ENCODE measurements around the gene MSL3B.

The MSL3B gene

DNA sequence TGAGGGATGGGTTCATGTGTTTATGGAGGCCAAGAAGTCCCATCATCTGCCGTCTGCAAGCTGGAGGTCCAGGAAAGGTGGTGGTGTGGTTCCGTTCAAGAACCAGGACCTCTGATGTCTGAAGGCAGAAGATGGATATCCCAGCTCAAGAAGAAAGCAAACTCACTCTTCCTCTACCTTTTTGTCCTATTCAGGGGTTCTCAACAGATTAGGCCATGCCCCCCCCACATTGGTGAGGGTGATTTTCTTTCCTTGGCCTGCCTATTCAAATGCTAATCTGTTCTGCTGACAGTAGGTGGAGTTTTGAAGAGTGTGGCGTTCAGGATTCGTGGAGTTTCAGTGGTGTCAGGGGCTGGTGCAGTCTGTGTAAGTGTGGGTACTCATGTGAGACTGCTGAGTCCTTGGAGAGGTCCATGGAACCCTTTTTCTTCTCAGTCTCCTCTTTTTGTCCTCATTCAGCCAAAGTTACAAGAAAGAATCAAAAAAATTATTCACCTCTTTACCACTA is 5.9 kb downstream of the MSL3B start:
- no peak overlapping the region for H3K27ac ChIP-seq (ENCODE audit: extremely low read depth, low read depth, low read length)
- peaks cover 3% of the 10 kb centered on the region in 2 experiments; a peak in 4 of 5 replicates for H3K4me1 ChIP-seq (replicated peaks in 1 of 2; ENCODE audit: control insufficient read depth in 2 of 2, insufficient read depth in 2 of 2, low read length in 2 of 2)
- intact Hi-C loops (cut with micrococcal nuclease) (no loop called here), in situ Hi-C loops (cut with MboI) (loop anchor here (25.0 kb wide), 1 partner anchor 675 kb away; no protein-coding TSS in a partner anchor)
- H3K27me3 ChIP-seq (ENCODE audit: control insufficient read depth in 2 of 2, insufficient read depth in 2 of 2, low read length in 2 of 2): no peaks in the 10 kb centered on the region
- ChIA-PET CTCF (ENCODE audit: low intra/inter-chr PET ratio) (no interaction called here), POLR2A (no interaction called here)
- no peak for DNase-seq (ENCODE audit: extremely low read depth in 1 of 4, low spot score in 3 of 4)
- peaks cover 3% of the 10 kb centered on the region; the same call in 1 of the 2 replicates for H3K9me3 ChIP-seq (replicated peaks; ENCODE audit: control insufficient read depth, insufficient read depth, low read depth, low read length)
- 37% methylated on average over 3 of the region's 4 CpGs for WGBS (ENCODE audit: insufficient coverage, low coverage, missing lambda C conversion rate)
- no peak overlapping the region for H3K9ac ChIP-seq (ENCODE audit: insufficient read depth in 1 of 2, low read depth in 2 of 2, low read length in 2 of 2)
- no peak overlapping the region for H2AFZ ChIP-seq (ENCODE audit: low read depth, low read length)
- ATAC-seq: no peak
- peaks cover 13% of the 10 kb centered on the region for H3K79me2 ChIP-seq (ENCODE audit: control insufficient read depth, insufficient read depth, low read length)
- H3K9me1 ChIP-seq (ENCODE audit: control insufficient read depth, insufficient read depth, low read length): no peaks in the 10 kb centered on the region
- FAIRE-seq: no peak
- BruUV-seq (replicated peaks): no TSS peak
- H3K4me3 ChIP-seq: no peak overlapping the region
- H4K20me1 ChIP-seq (replicated peaks; ENCODE audit: control insufficient read depth, insufficient read depth, low read length): no peaks in the 10 kb centered on the region
- no peak overlapping the region for H3K4me2 ChIP-seq (ENCODE audit: insufficient read depth, low read length)
- peaks cover 18% of the 10 kb centered on the region for H3K36me3 ChIP-seq (ENCODE audit: control insufficient read depth, insufficient read depth, low read length)
- TF ChIP-seq, protein P1, sequence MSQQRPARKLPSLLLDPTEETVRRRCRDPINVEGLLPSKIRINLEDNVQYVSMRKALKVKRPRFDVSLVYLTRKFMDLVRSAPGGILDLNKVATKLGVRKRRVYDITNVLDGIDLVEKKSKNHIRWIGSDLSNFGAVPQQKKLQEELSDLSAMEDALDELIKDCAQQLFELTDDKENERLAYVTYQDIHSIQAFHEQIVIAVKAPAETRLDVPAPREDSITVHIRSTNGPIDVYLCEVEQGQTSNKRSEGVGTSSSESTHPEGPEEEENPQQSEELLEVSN (IDR thresholded peaks at IDR 0.05; ENCODE audit: borderline replicate concordance in 1 of 2, extremely low read depth in 1 of 2, insufficient read depth in 1 of 2, insufficient read length in 1 of 2, low read depth in 1 of 2, low read length in 1 of 2, poor library complexity in 1 of 2, severe bottlenecking in 1 of 2): no peak
- TF ChIP-seq MTA3 (IDR thresholded peaks at IDR 0.05; ENCODE audit: borderline replicate concordance): no peak
- no peak for TF ChIP-seq ZNF76 (CRISPR knock-in tag; IDR thresholded peaks at IDR 0.05; ENCODE audit: borderline replicate concordance)
- TF ChIP-seq BMI1 (IDR thresholded peaks at IDR 0.05; ENCODE audit: low read length): no peak
- no peak for TF ChIP-seq ZNF174 (CRISPR knock-in tag; IDR thresholded peaks at IDR 0.05)
- TF ChIP-seq ZNF589 (CRISPR knock-in tag; IDR thresholded peaks at IDR 0.05; ENCODE audit: low read depth): no peak
- TF ChIP-seq GTF2E2 (tag; IDR thresholded peaks at IDR 0.05): no peak
- no peak for TF ChIP-seq SIX5 (IDR thresholded peaks at IDR 0.05; ENCODE audit: borderline replicate concordance in 1 of 2, insufficient read depth in 1 of 2, low read depth in 1 of 2, low read length in 2 of 2)
- no peak for TF ChIP-seq SNRNP70 (optimal IDR thresholded peaks at IDR 0.05; ENCODE audit: low read depth, low read length)
- TF ChIP-seq, protein P2, sequence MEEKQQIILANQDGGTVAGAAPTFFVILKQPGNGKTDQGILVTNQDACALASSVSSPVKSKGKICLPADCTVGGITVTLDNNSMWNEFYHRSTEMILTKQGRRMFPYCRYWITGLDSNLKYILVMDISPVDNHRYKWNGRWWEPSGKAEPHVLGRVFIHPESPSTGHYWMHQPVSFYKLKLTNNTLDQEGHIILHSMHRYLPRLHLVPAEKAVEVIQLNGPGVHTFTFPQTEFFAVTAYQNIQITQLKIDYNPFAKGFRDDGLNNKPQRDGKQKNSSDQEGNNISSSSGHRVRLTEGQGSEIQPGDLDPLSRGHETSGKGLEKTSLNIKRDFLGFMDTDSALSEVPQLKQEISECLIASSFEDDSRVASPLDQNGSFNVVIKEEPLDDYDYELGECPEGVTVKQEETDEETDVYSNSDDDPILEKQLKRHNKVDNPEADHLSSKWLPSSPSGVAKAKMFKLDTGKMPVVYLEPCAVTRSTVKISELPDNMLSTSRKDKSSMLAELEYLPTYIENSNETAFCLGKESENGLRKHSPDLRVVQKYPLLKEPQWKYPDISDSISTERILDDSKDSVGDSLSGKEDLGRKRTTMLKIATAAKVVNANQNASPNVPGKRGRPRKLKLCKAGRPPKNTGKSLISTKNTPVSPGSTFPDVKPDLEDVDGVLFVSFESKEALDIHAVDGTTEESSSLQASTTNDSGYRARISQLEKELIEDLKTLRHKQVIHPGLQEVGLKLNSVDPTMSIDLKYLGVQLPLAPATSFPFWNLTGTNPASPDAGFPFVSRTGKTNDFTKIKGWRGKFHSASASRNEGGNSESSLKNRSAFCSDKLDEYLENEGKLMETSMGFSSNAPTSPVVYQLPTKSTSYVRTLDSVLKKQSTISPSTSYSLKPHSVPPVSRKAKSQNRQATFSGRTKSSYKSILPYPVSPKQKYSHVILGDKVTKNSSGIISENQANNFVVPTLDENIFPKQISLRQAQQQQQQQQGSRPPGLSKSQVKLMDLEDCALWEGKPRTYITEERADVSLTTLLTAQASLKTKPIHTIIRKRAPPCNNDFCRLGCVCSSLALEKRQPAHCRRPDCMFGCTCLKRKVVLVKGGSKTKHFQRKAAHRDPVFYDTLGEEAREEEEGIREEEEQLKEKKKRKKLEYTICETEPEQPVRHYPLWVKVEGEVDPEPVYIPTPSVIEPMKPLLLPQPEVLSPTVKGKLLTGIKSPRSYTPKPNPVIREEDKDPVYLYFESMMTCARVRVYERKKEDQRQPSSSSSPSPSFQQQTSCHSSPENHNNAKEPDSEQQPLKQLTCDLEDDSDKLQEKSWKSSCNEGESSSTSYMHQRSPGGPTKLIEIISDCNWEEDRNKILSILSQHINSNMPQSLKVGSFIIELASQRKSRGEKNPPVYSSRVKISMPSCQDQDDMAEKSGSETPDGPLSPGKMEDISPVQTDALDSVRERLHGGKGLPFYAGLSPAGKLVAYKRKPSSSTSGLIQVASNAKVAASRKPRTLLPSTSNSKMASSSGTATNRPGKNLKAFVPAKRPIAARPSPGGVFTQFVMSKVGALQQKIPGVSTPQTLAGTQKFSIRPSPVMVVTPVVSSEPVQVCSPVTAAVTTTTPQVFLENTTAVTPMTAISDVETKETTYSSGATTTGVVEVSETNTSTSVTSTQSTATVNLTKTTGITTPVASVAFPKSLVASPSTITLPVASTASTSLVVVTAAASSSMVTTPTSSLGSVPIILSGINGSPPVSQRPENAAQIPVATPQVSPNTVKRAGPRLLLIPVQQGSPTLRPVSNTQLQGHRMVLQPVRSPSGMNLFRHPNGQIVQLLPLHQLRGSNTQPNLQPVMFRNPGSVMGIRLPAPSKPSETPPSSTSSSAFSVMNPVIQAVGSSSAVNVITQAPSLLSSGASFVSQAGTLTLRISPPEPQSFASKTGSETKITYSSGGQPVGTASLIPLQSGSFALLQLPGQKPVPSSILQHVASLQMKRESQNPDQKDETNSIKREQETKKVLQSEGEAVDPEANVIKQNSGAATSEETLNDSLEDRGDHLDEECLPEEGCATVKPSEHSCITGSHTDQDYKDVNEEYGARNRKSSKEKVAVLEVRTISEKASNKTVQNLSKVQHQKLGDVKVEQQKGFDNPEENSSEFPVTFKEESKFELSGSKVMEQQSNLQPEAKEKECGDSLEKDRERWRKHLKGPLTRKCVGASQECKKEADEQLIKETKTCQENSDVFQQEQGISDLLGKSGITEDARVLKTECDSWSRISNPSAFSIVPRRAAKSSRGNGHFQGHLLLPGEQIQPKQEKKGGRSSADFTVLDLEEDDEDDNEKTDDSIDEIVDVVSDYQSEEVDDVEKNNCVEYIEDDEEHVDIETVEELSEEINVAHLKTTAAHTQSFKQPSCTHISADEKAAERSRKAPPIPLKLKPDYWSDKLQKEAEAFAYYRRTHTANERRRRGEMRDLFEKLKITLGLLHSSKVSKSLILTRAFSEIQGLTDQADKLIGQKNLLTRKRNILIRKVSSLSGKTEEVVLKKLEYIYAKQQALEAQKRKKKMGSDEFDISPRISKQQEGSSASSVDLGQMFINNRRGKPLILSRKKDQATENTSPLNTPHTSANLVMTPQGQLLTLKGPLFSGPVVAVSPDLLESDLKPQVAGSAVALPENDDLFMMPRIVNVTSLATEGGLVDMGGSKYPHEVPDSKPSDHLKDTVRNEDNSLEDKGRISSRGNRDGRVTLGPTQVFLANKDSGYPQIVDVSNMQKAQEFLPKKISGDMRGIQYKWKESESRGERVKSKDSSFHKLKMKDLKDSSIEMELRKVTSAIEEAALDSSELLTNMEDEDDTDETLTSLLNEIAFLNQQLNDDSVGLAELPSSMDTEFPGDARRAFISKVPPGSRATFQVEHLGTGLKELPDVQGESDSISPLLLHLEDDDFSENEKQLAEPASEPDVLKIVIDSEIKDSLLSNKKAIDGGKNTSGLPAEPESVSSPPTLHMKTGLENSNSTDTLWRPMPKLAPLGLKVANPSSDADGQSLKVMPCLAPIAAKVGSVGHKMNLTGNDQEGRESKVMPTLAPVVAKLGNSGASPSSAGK (IDR thresholded peaks at IDR 0.05): no peak

Measured in K562 (cell line).